Adrenal gland (tissue), 5 donors: Measurements from ENCODE around the gene ARMS2.

Experiments used
- POLR2A ChIP-seq, 2 donors: fragments of 450-650 bp; IDR thresholded peaks; one replicate each; pipeline ENCODE4 v1.6.1; 2017; ENCODE audit warnings: antibody characterized with exemption in 2 of 2, mild to moderate bottlenecking in 2 of 2, moderate library complexity in 1 of 2
- TF ChIP-seq, protein P1 (sequence below), 6 experiments: fragments of 450-650 bp in 4 of 6; fragments of 200-600 bp in 2 of 6; sonication (generic) in 1 of 6; IDR thresholded peaks; 1 replicate in 5 of 6; 2 replicates in 1 of 6; pipeline versions ENCODE4 v1.5.1 to v1.8.0; 2016 to 2021; ENCODE audit warnings: antibody characterized with exemption in 6 of 6, mild to moderate bottlenecking in 2 of 6, moderate library complexity in 1 of 6
- donor health status: DM: no; HTN: no; CAD: no.

DNA sequence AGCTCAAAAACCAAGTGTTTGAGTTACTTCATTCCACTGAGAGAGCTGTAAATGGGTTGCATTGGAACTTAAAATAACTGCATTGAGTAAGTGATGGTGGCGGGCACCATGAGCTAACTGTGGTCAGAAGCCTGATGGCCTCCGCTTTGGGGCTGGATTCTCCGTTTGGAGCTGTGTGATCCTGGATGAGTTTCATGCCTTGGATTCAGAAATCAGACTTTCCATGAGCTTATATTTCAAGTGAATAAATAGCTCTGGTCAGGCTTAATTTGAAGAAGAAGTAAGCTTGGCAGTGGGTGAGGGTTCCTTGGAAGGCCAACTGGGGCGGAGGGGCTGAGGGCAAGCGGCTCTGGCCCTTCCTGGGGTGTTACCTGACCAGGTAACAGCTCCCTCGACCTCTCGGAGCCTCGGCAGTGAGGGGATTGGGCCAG lies 12.5 kb downstream of the ARMS2 start:
- TF ChIP-seq, protein P1, sequence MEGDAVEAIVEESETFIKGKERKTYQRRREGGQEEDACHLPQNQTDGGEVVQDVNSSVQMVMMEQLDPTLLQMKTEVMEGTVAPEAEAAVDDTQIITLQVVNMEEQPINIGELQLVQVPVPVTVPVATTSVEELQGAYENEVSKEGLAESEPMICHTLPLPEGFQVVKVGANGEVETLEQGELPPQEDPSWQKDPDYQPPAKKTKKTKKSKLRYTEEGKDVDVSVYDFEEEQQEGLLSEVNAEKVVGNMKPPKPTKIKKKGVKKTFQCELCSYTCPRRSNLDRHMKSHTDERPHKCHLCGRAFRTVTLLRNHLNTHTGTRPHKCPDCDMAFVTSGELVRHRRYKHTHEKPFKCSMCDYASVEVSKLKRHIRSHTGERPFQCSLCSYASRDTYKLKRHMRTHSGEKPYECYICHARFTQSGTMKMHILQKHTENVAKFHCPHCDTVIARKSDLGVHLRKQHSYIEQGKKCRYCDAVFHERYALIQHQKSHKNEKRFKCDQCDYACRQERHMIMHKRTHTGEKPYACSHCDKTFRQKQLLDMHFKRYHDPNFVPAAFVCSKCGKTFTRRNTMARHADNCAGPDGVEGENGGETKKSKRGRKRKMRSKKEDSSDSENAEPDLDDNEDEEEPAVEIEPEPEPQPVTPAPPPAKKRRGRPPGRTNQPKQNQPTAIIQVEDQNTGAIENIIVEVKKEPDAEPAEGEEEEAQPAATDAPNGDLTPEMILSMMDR (IDR thresholded peaks at IDR 0.05) = no peak
- TF ChIP-seq POLR2A (IDR thresholded peaks at IDR 0.05) = no peak
